PC-3 (cell line): Measurements from ENCODE around the gene FAHD2A. TPM values are rescaled to one million over a fixed set of nuclear protein-coding genes. Genes with fewer than 3 reads are reported as not detected.
A peak's percentile ranks its signal among the peaks of the same experiment; 100 is the strongest.

Experiments used
- ATAC-seq: fragments of 200-7000 bp; cut with Tn5 transposase; 2 replicates; pipeline ENCODE4 v1.9.1; 2020; ENCODE audit warnings: mild to moderate bottlenecking, moderate library complexity
- Bru-seq: library from RNA; stranded (reverse); fragments of 400-500 nt; gene quantifications from one replicate; lab custom pipeline; 2021; lab: Mats Ljungman, UMichigan
- BruChase-seq, 2 experiments: library from RNA; stranded (reverse); fragments of 400-500 nt; gene quantifications; one replicate each; lab custom pipeline; 2021; lab: Mats Ljungman, UMichigan
- BruUV-seq: library from RNA; stranded (reverse); fragments of 400-500 nt; replicated peaks from 2 replicates; lab custom pipeline; 2021; lab: Mats Ljungman, UMichigan
- CTCF ChIA-PET: fragments of 300-600 bp; sonication (Branson Sonifier 250); formaldehyde crosslinking; loops from one replicate; lab custom pipeline; 2022; ENCODE audit warnings: antibody characterized with exemption; lab: Charles Lee
- POLR2A ChIA-PET: fragments of 300-600 bp; sonication (Branson Sonifier 250); formaldehyde crosslinking; loops from one replicate; lab custom pipeline; 2022; ENCODE audit warnings: antibody characterized with exemption; ENCODE audit not compliant: unreplicated experiment; lab: Charles Lee
- DNase-seq: peaks from one replicate; pipeline ENCODE4 v3.0.0-alpha.2; 2015
- H2AFZ ChIP-seq: fragments of 300-600 bp; sonication (generic); 2 replicates; pipeline ENCODE4 v1.6.0; 2016; ENCODE audit warnings: antibody characterized with exemption, low read length
- H3F3A ChIP-seq: fragments of 300-600 bp; sonication (generic); one replicate; pipeline ENCODE4 v1.6.0; 2017; ENCODE audit warnings: antibody characterized with exemption, low read length, control low read depth, mild to moderate bottlenecking; ENCODE audit not compliant: unreplicated experiment
- H3K27ac ChIP-seq: fragments of 300-600 bp; sonication (generic); 2 replicates; pipeline ENCODE4 v1.5.1; 2016; ENCODE audit warnings: mild to moderate bottlenecking, low read length
- H3K27me3 ChIP-seq: fragments of 300-600 bp; sonication (generic); 2 replicates; pipeline ENCODE4 v1.6.1; 2016; ENCODE audit warnings: low read length, mixed read lengths
- H3K36me3 ChIP-seq: fragments of 300-600 bp; sonication (generic); 2 replicates; pipeline ENCODE4 v1.6.1; 2016; ENCODE audit warnings: low read depth, mixed run types, low read length, mixed read lengths
- H3K4me1 ChIP-seq: fragments of 300-600 bp; sonication (generic); 2 replicates; pipeline ENCODE4 v1.5.1; 2016; ENCODE audit warnings: low read length; ENCODE audit not compliant: insufficient read depth
- H3K4me2 ChIP-seq: fragments of 300-600 bp; sonication (generic); 2 replicates; pipeline ENCODE4 v1.6.0; 2016; ENCODE audit warnings: low read length
- H3K4me3 ChIP-seq: fragments of 300-600 bp; sonication (generic); 2 replicates; pipeline ENCODE4 v1.5.1; 2016; ENCODE audit warnings: mild to moderate bottlenecking, low read length, mixed read lengths
- H3K79me2 ChIP-seq: fragments of 300-600 bp; sonication (generic); 2 replicates; pipeline ENCODE4 v1.6.1; 2017; ENCODE audit warnings: low read length, mixed read lengths
- H3K9ac ChIP-seq: fragments of 300-600 bp; sonication (generic); 2 replicates; pipeline ENCODE4 v1.6.0; 2016; ENCODE audit warnings: mild to moderate bottlenecking, low read length
- H3K9me2 ChIP-seq: fragments of 300-600 bp; sonication (generic); replicated peaks from 2 replicates; pipeline ENCODE4 v1.6.1; 2016; ENCODE audit warnings: mixed run types, low read length, mixed read lengths
- H3K9me3 ChIP-seq: fragments of 300-600 bp; sonication (generic); 2 replicates; pipeline ENCODE4 v1.6.1; 2016; ENCODE audit warnings: low read length, mixed read lengths
- H4K20me1 ChIP-seq: fragments of 300-600 bp; sonication (generic); 2 replicates; pipeline ENCODE4 v1.6.1; 2016; ENCODE audit warnings: low read length, mixed read lengths
- CTCF ChIP-seq: fragments of 300-600 bp; sonication (generic); conservative IDR thresholded peaks from 2 replicates; pipeline ENCODE4 v1.5.1; 2017; ENCODE audit warnings: antibody characterized with exemption, low read depth, mild to moderate bottlenecking, low read length
- EZH2 ChIP-seq: fragments of 300-600 bp; sonication (generic); IDR thresholded peaks from one replicate; pipeline ENCODE4 v1.6.1; 2017; ENCODE audit warnings: antibody characterized with exemption, mild to moderate bottlenecking, low read length; ENCODE audit not compliant: unreplicated experiment
- EZH2phosphoT487 ChIP-seq: fragments of 300-600 bp; sonication (generic); IDR thresholded peaks from 2 replicates; pipeline ENCODE4 v1.6.1; 2018; ENCODE audit warnings: mild to moderate bottlenecking, antibody characterized with exemption, low read length, borderline replicate concordance
- intact Hi-C: fragments of 100-400 bp; cut with micrococcal nuclease; formaldehyde crosslinking; loops from 2 replicates; pipeline ENCODE4 v1.9.0; 2023
- long read RNA-seq: library from polyadenylated mRNA; unstranded; transcript quantifications from one replicate; pipeline ENCODE4 v2.0.0, GENCODE V29; 2021; ENCODE audit not compliant: unreplicated experiment
- total RNA-seq: library from RNA; depleted of rRNA; stranded (reverse); fragments of >200 nt; gene quantifications from 2 replicates; pipeline ENCODE4 v1.2.3, GENCODE V29; 2014; rRNA removed

FAHD2A gene
- total RNA-seq, result 10.8 and 20.5 TPM in 2 replicates
- Bru-seq, nascent RNA, result percentile 83 among the genes with signal in this experiment
- BruChase-seq, experiment 1, labeled RNA remaining after a 6-hour chase, result percentile 69 among the genes with signal in this experiment
- percentile 77 among the genes with signal in this experiment for BruChase-seq, experiment 2, labeled RNA remaining after a 2-hour chase
- long read RNA-seq, full-length matches to known transcripts, result 13 of 41 reads
- long read RNA-seq, partial matches to known transcripts, result 5 of 41 reads
- long read RNA-seq, other reads (novel, unspliced or antisense), result 23 of 41 reads

- Histone ChIP-seq H3K27ac (peak within 1 kb of the TSS; percentile 34; the same call in 1 of the 2 replicates), H3K9me3 (no peaks in the 10 kb centered on the region), H3K36me3 (peaks cover 3% of the 10 kb centered on the region; the same call in 1 of the 2 replicates), H3K9me2 (no peaks in the 10 kb centered on the region), H4K20me1 (no peaks in the 10 kb centered on the region), H3K27me3 (no peaks in the 10 kb centered on the region), H2AFZ (peak within 1 kb of the TSS; percentile 86), H3K9ac (peak within 1 kb of the TSS; percentile 95), H3F3A (no peaks in the 10 kb centered on the region), H3K79me2 (peaks cover 32% of the 10 kb centered on the region), H3K4me2 (peak within 1 kb of the TSS; percentile 86), H3K4me3 (peak within 1 kb of the TSS; percentile 100), H3K4me1 (peaks cover 6% of the 10 kb centered on the region; the same call in 1 of the 2 replicates)
- intact Hi-C loops, result loop anchor here (5.0 kb wide), 2 partner anchors 55 to 80 kb away; no protein-coding TSS in a partner anchor
- no TSS peak for BruUV-seq
- peak; percentile 93 for DNase-seq
- ChIA-PET POLR2A (interaction anchor here (0.6 to 1.4 kb wide), 2 partner anchors 57 to 171 kb away, joined by 3 read pairs; no protein-coding TSS in a partner anchor), CTCF (no interaction called here)
- TF ChIP-seq EZH2, result no peak
- no peak for TF ChIP-seq EZH2phosphoT487
- TF ChIP-seq CTCF, result no peak
- peak; percentile 86 for ATAC-seq
These were observed at the start of gene FAHD2A for GRCh38 chr2:95402370-95403203. FAHD2A (plus strand) TSS chr2:95402708; CDS start chr2:95405559, 2,851 bp downstream.

GRCh38 chr2:95353055-95353575 is 49.4 kb upstream of the FAHD2A start:
- Histone ChIP-seq H3K4me1 (no peaks in the 10 kb centered on the region), H2AFZ (no peak overlapping the region), H3K27ac (no peak overlapping the region), H3K36me3 (no peaks in the 10 kb centered on the region), H3K4me2 (no peak overlapping the region), H3K27me3 (no peaks in the 10 kb centered on the region), H3K79me2 (no peaks in the 10 kb centered on the region), H3F3A (no peaks in the 10 kb centered on the region), H3K4me3 (no peak overlapping the region), H3K9me3 (no peaks in the 10 kb centered on the region), H3K9me2 (no peaks in the 10 kb centered on the region), H4K20me1 (no peaks in the 10 kb centered on the region), H3K9ac (no peak overlapping the region)
- ChIA-PET POLR2A (no interaction called here), CTCF (no interaction called here)
- intact Hi-C loops, result no loop called here
- no peak for ATAC-seq
- TF ChIP-seq CTCF, result no peak
- no peak for TF ChIP-seq EZH2phosphoT487
- TF ChIP-seq EZH2, result no peak
- DNase-seq, result no peak
- no TSS peak for BruUV-seq
